ENCODE data around the gene SVOP. TPM values are rescaled to one million over a fixed set of nuclear protein-coding genes. Genes with fewer than 3 reads are reported as not detected.

The SVOP gene
- total RNA-seq, 2 donors from 2014 or later, result not detected

DNA sequence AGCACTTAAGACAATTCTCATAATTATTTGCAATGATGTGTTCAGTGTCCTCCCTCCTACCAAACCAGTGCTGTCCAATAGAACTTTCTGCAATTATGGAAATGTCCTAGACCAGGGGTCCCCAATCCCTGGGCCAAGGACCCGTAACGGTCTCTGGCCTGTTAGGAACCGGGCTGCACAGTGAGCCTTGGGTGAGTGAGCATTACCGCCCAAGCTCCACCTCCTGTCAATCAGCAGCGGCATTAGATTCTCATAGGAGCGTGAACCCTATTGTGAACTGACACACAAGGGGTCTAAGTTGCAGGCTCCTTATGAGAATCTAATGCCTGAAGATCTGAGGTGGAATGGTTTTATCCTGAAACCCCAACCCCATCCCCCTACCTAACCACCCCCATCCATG is 3.9 kb downstream of the SVOP start:
- no peaks in the 10 kb centered on the region for H3K36me3 Mint-ChIP-seq (ENCODE audit: low read depth)
- Histone ChIP-seq H3K36me3 (ENCODE audit: control insufficient read depth, insufficient read depth, low read length) (no peaks in the 10 kb centered on the region), H3K27ac (ENCODE audit: low read depth, low read length) (no peak overlapping the region), H3K4me3 (ENCODE audit: low read length) (no peak overlapping the region), H3K4me1 (ENCODE audit: control insufficient read depth, insufficient read depth, low read length) (no peaks in the 10 kb centered on the region), H3K27me3 (ENCODE audit: control insufficient read depth, insufficient read depth, low read length, poor library complexity, severe bottlenecking) (no peaks in the 10 kb centered on the region), H3K9me3 (ENCODE audit: control insufficient read depth, low read length) (no peaks in the 10 kb centered on the region), H3K9ac (ENCODE audit: extremely low read depth, low read length, poor library complexity, severe bottlenecking) (no peak overlapping the region)
- peaks cover 19% of the 10 kb centered on the region for H3K27me3 Mint-ChIP-seq (ENCODE audit: insufficient read depth)
- peak; percentile 18 for DNase-seq
- TF ChIP-seq, protein P1, sequence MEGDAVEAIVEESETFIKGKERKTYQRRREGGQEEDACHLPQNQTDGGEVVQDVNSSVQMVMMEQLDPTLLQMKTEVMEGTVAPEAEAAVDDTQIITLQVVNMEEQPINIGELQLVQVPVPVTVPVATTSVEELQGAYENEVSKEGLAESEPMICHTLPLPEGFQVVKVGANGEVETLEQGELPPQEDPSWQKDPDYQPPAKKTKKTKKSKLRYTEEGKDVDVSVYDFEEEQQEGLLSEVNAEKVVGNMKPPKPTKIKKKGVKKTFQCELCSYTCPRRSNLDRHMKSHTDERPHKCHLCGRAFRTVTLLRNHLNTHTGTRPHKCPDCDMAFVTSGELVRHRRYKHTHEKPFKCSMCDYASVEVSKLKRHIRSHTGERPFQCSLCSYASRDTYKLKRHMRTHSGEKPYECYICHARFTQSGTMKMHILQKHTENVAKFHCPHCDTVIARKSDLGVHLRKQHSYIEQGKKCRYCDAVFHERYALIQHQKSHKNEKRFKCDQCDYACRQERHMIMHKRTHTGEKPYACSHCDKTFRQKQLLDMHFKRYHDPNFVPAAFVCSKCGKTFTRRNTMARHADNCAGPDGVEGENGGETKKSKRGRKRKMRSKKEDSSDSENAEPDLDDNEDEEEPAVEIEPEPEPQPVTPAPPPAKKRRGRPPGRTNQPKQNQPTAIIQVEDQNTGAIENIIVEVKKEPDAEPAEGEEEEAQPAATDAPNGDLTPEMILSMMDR (conservative IDR thresholded peaks at IDR 0.05), result no peak
- no peak overlapping the region for H3K27ac Mint-ChIP-seq
- no peaks in the 10 kb centered on the region for H3K9me3 Mint-ChIP-seq
- H3K4me1 Mint-ChIP-seq, result no peaks in the 10 kb centered on the region
- 76 to 91% methylated on average over 5 to 6 of the region's 6 CpGs for WGBS, 2 experiments (ENCODE audit: insufficient coverage in 1 of 2, insufficient read length in 1 of 2)
- no peak overlapping the region for H3K4me3 Mint-ChIP-seq

GRCh38 chr12:109016016-109016415 is 4.9 kb downstream of the SVOP start:
- TF ChIP-seq, protein P1 (conservative IDR thresholded peaks at IDR 0.05), result no peak
- Histone ChIP-seq H3K27ac (ENCODE audit: low read depth, low read length) (no peak overlapping the region), H3K27me3 (ENCODE audit: control insufficient read depth, insufficient read depth, low read length, poor library complexity, severe bottlenecking) (no peaks in the 10 kb centered on the region), H3K4me3 (ENCODE audit: low read length) (no peak overlapping the region), H3K4me1 (ENCODE audit: control insufficient read depth, insufficient read depth, low read length) (no peaks in the 10 kb centered on the region), H3K9ac (ENCODE audit: extremely low read depth, low read length, poor library complexity, severe bottlenecking) (no peak overlapping the region), H3K36me3 (ENCODE audit: control insufficient read depth, insufficient read depth, low read length) (no peaks in the 10 kb centered on the region), H3K9me3 (ENCODE audit: control insufficient read depth, low read length) (no peaks in the 10 kb centered on the region)
- 76 to 83% methylated on average over 6 to 8 of the region's 8 CpGs for WGBS, 2 experiments (ENCODE audit: insufficient coverage in 1 of 2, insufficient read length in 1 of 2)
- Mint-ChIP-seq H3K4me1 (no peaks in the 10 kb centered on the region), H3K4me3 (no peak overlapping the region), H3K9me3 (no peaks in the 10 kb centered on the region), H3K27ac (no peak overlapping the region), H3K27me3 (ENCODE audit: insufficient read depth) (peaks cover 13% of the 10 kb centered on the region), H3K36me3 (ENCODE audit: low read depth) (no peaks in the 10 kb centered on the region)
- peak; percentile 18 for DNase-seq

- Histone ChIP-seq H3K9ac (ENCODE audit: extremely low read depth, low read length, poor library complexity, severe bottlenecking) (no peak overlapping the region), H3K36me3 (ENCODE audit: control insufficient read depth, insufficient read depth, low read length) (no peaks in the 10 kb centered on the region), H3K27ac (ENCODE audit: low read depth, low read length) (no peak overlapping the region), H3K27me3 (ENCODE audit: control insufficient read depth, insufficient read depth, low read length, poor library complexity, severe bottlenecking) (no peaks in the 10 kb centered on the region), H3K4me3 (ENCODE audit: low read length) (no peak overlapping the region), H3K4me1 (ENCODE audit: control insufficient read depth, insufficient read depth, low read length) (no peaks in the 10 kb centered on the region), H3K9me3 (ENCODE audit: control insufficient read depth, low read length) (no peaks in the 10 kb centered on the region)
- H3K36me3 Mint-ChIP-seq (ENCODE audit: low read depth), result no peaks in the 10 kb centered on the region
- H3K27me3 Mint-ChIP-seq (ENCODE audit: insufficient read depth), result peaks cover 10% of the 10 kb centered on the region
- no peaks in the 10 kb centered on the region for H3K4me1 Mint-ChIP-seq
- 81 to 89% methylated on average over 3 to 6 of the region's 6 CpGs for WGBS, 2 experiments (ENCODE audit: insufficient coverage in 1 of 2, insufficient read length in 1 of 2)
- no peaks in the 10 kb centered on the region for H3K9me3 Mint-ChIP-seq
- peak; percentile 20 for DNase-seq
- H3K27ac Mint-ChIP-seq, result no peak overlapping the region
- H3K4me3 Mint-ChIP-seq, result no peak overlapping the region
- TF ChIP-seq, protein P1 (conservative IDR thresholded peaks at IDR 0.05), result no peak
These were observed 5.7 kb downstream of the SVOP start for GRCh38 chr12:109014984-109015765.
